Measurements from ENCODE around the gene ZNF827.

GRCh38 chr4:145785391-145786008, 153.1 kb downstream of the ZNF827 start:
- TF ChIP-seq, protein P1, sequence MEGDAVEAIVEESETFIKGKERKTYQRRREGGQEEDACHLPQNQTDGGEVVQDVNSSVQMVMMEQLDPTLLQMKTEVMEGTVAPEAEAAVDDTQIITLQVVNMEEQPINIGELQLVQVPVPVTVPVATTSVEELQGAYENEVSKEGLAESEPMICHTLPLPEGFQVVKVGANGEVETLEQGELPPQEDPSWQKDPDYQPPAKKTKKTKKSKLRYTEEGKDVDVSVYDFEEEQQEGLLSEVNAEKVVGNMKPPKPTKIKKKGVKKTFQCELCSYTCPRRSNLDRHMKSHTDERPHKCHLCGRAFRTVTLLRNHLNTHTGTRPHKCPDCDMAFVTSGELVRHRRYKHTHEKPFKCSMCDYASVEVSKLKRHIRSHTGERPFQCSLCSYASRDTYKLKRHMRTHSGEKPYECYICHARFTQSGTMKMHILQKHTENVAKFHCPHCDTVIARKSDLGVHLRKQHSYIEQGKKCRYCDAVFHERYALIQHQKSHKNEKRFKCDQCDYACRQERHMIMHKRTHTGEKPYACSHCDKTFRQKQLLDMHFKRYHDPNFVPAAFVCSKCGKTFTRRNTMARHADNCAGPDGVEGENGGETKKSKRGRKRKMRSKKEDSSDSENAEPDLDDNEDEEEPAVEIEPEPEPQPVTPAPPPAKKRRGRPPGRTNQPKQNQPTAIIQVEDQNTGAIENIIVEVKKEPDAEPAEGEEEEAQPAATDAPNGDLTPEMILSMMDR (IDR thresholded peaks at IDR 0.05), result no peak
- TF ChIP-seq POLR2A (IDR thresholded peaks at IDR 0.05), result no peak
